ENCODE measurements around the gene WDR90.
A peak's percentile ranks its signal among the peaks of the same experiment; 100 is the strongest.

Gene WDR90

DNA sequence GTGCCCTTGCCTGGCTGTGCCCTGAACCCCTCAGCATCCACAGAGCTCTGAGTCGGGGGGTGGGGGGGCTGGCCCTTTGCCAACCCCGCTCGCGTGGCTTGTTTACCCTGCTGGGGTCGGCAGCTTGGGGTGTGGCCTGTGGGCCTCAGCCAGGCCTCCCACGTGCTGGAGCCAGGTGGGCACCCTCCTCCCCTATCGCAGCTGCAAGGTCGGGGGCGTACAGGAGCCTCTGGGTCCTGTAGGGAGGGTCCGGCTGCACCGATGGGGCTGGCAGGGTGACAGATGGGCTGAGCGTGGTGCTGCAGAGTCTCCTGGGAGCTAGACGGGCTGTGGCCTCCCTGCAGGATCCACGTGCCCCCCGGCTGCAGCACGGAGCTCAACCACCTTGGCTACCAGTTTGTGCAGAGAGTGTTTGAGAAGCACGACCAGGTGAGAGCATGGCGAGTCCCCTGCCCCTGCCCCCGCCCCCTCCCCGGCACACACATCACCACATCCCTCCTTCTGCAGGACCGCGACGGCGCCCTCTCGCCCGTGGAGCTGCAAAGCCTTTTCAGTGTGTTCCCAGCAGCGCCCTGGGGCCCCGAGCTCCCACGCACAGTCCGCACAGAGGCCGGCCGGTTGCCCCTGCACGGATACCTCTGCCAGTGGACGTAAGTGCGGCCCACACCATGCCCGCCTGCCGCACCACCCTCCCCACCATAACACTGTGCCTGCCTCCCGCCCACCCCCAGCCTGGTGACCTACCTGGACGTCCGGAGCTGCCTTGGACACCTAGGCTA, 22.4 kb downstream of the WDR90 start:
- in situ Hi-C loops (cut with MboI; ENCODE audit: low pct_unique_long_range_greater_than_20kb, low sequenced_read_pairs) = no loop called here
- no peak for DNase-seq

- in situ Hi-C loops (cut with MboI; ENCODE audit: low pct_unique_long_range_greater_than_20kb, low sequenced_read_pairs) = no loop called here
Measured at GRCh38 chr16:672371-672770, 23.2 kb downstream of the WDR90 start.

DNA sequence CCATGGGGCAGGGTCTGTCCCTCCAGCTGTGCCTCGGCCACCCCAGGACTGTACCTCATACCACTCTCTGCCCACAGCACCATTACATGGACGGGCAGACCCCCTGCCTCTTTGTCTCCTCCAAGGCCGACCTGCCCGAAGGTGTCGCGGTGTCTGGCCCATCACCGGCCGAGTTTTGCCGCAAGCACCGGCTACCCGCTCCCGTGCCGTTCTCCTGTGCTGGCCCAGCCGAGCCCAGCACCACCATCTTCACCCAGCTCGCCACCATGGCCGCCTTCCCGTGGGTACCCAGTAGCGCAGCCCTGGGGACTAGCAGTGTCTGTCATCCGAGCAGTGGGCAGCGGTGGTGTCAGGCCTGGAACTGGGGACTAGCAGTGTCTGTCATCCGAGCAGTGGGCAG, 23.7 kb downstream of the WDR90 start:
- in situ Hi-C loops (cut with MboI; ENCODE audit: low pct_unique_long_range_greater_than_20kb, low sequenced_read_pairs) = no loop called here
- no peak for DNase-seq

More at GRCh38 chr16:672371-672770, 23.2 kb downstream of the WDR90 start:
- DNase-seq = no peak

GRCh38 chr16:673399-673991, 24.3 kb downstream of the WDR90 start:
- DNase-seq = no peak
- in situ Hi-C loops (cut with MboI; ENCODE audit: low pct_unique_long_range_greater_than_20kb, low sequenced_read_pairs) = no loop called here

GRCh38 chr16:674214-674881, 25.2 kb downstream of the WDR90 start:
- DNase-seq = no peak
- in situ Hi-C loops (cut with MboI; ENCODE audit: low pct_unique_long_range_greater_than_20kb, low sequenced_read_pairs) = no loop called here

- DNase-seq = no peak
- in situ Hi-C loops (cut with MboI; ENCODE audit: low pct_unique_long_range_greater_than_20kb, low sequenced_read_pairs) = no loop called here
Measured at GRCh38 chr16:674968-675883, 26.1 kb downstream of the WDR90 start, which contains the start of gene RHBDL1. RHBDL1 (plus strand) TSS chr16:675671; CDS start chr16:675791, 120 bp downstream.

DNA sequence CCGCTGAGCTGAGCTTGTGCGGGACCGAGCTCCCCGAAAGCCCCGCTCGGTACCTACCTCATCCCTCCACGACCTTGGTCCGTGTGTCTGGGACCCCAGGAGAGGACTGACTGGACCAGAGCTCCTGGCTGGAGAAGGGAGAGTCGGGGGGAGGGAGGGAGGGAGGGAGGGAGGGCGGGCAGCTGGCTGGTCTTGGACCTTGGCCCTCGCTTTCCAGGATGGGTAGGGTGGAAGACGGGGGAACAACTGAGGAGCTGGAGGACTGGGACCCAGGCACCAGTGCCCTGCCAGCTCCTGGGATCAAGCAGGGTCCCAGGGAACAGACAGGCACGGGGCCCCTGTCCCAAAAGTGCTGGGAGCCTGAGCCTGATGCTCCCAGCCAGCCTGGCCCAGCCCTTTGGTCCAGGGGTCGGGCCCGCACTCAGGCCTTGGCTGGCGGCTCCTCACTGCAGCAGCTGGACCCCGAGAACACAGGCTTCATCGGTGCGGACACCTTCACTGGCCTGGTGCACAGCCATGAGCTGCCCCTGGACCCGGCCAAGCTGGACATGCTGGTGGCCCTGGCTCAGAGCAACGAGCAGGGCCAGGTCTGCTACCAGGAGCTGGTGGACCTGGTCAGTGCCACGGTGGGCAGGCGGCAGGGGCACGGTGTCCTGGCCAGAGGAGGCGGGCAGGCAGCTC, 26.9 kb downstream of the WDR90 start:
- in situ Hi-C loops (cut with MboI; ENCODE audit: low pct_unique_long_range_greater_than_20kb, low sequenced_read_pairs) = no loop called here
- DNase-seq = no peak

- DNase-seq = no peak
- in situ Hi-C loops (cut with MboI; ENCODE audit: low pct_unique_long_range_greater_than_20kb, low sequenced_read_pairs) = no loop called here
Measured at GRCh38 chr16:676565-676902, 27.4 kb downstream of the WDR90 start.

- no peak for DNase-seq
Measured at GRCh38 chr16:676913-677312, 27.7 kb downstream of the WDR90 start.

GRCh38 chr16:677316-678190, 28.4 kb downstream of the WDR90 start:
- in situ Hi-C loops (cut with MboI; ENCODE audit: low pct_unique_long_range_greater_than_20kb, low sequenced_read_pairs) = no loop called here
- no peak for DNase-seq

More at GRCh38 chr16:676913-677312, 27.7 kb downstream of the WDR90 start:
- in situ Hi-C loops (cut with MboI; ENCODE audit: low pct_unique_long_range_greater_than_20kb, low sequenced_read_pairs) = no loop called here

- no peak for DNase-seq
- in situ Hi-C loops (cut with MboI; ENCODE audit: low pct_unique_long_range_greater_than_20kb, low sequenced_read_pairs) = no loop called here
Measured at GRCh38 chr16:678209-678857, 29.2 kb downstream of the WDR90 start.

- in situ Hi-C loops (cut with MboI; ENCODE audit: low pct_unique_long_range_greater_than_20kb, low sequenced_read_pairs) = no loop called here
- peak; percentile 55 for DNase-seq
Measured at GRCh38 chr16:678858-679813, 30.0 kb downstream of the WDR90 start.

GRCh38 chr16:679814-680624, 30.9 kb downstream of the WDR90 start, which contains the start of gene STUB1:
STUB1 (plus strand) TSS chr16:680410; CDS start chr16:680526, 116 bp downstream.
- in situ Hi-C loops (cut with MboI; ENCODE audit: low pct_unique_long_range_greater_than_20kb, low sequenced_read_pairs) = no loop called here
- DNase-seq = peak; percentile 83

DNA sequence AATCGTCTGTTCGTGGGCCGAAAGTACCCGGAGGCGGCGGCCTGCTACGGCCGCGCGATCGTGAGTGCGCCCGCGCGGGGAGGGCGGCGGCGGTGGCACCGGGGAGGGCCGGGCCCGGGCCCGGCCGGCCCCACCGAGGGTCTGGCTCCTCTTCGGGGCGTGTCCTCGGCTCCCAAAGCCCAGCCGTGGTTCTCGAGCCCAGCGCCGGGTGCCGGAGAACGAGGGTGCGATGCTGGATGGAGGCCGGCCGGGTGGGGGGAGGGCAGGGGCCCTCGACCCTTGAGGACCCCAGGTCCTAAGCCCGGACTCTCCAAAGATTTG, 31.4 kb downstream of the WDR90 start:
- in situ Hi-C loops (cut with MboI; ENCODE audit: low pct_unique_long_range_greater_than_20kb, low sequenced_read_pairs) = no loop called here
- no peak for DNase-seq

GRCh38 chr16:680967-681745, 32.0 kb downstream of the WDR90 start:
- peak; percentile 49 for DNase-seq
- in situ Hi-C loops (cut with MboI; ENCODE audit: low pct_unique_long_range_greater_than_20kb, low sequenced_read_pairs) = no loop called here

Data from KBM-7 (cell line).